H1 (cell line): ENCODE data around the gene GSG1L2. TPM values are rescaled to one million over a fixed set of nuclear protein-coding genes. Genes with fewer than 3 reads are reported as not detected.

Experiments used
- SP4 ChIP-seq: IDR thresholded peaks from 2 replicates; pipeline ENCODE4 v1.6.1; 2012; ENCODE audit warnings: low read length, inconsistent platforms
- polyA plus RNA-seq, 7 experiments: library from polyadenylated mRNA; depleted of rRNA in 3 of 7; stranded (reverse) in 5 of 7; unstranded in 2 of 7; fragments of >200 nt in 5 of 7; fragments of 200-250 nt in 2 of 7; gene quantifications; 1 replicate in 5 of 7; 2 replicates in 1 of 7; 4 replicates in 1 of 7; pipeline versions ENCODE4 v1.2.1 to v1.2.3, GENCODE V29; 2011 to 2013; ENCODE audit warnings: missing spikeins in 2 of 7, mixed read lengths in 2 of 7
- total RNA-seq: library from RNA; stranded (reverse); fragmentation: NEBNext Ultra II Directional; extraction: Animal tissue kit (Norgen Biotek cat#: 25700); gene quantifications from 2 replicates; pipeline ENCODE4 v1.2.1, GENCODE V29; 2021
- TF ChIP-seq, protein P1 (sequence below): fragments of 300-600 bp; sonication (generic); IDR thresholded peaks from 2 replicates; pipeline ENCODE4 v1.7.1; 2012; ENCODE audit warnings: low read length, moderate library complexity, mild to moderate bottlenecking, inconsistent platforms; ENCODE audit not compliant: insufficient replicate concordance

The GSG1L2 gene
- total and polyA plus RNA-seq, 2 of the 8 experiments (the other 6 are each of a cell fraction or from before 2014, with no cell fraction given): not detected

DNA sequence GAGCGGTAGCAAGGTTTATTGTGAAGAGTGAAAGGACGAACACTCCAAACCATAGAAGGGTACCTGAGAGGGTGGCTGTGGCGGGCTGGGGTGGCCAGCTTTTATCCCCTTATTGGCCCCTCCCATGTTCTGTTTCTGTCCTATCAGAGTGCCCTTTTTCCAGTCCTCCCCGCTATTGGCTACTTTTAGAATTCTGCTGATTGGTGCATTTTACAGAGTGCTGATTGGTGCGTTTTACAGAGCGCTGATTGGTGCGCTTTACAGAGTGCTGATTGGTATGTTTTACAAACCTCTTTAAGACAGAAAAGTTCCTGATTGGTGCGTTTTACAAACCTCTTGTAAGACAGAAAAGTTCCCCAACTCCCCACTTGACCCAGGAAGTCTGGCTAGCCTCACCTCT lies 12.5 kb downstream of the GSG1L2 start (continued):
- TF ChIP-seq, protein P1, sequence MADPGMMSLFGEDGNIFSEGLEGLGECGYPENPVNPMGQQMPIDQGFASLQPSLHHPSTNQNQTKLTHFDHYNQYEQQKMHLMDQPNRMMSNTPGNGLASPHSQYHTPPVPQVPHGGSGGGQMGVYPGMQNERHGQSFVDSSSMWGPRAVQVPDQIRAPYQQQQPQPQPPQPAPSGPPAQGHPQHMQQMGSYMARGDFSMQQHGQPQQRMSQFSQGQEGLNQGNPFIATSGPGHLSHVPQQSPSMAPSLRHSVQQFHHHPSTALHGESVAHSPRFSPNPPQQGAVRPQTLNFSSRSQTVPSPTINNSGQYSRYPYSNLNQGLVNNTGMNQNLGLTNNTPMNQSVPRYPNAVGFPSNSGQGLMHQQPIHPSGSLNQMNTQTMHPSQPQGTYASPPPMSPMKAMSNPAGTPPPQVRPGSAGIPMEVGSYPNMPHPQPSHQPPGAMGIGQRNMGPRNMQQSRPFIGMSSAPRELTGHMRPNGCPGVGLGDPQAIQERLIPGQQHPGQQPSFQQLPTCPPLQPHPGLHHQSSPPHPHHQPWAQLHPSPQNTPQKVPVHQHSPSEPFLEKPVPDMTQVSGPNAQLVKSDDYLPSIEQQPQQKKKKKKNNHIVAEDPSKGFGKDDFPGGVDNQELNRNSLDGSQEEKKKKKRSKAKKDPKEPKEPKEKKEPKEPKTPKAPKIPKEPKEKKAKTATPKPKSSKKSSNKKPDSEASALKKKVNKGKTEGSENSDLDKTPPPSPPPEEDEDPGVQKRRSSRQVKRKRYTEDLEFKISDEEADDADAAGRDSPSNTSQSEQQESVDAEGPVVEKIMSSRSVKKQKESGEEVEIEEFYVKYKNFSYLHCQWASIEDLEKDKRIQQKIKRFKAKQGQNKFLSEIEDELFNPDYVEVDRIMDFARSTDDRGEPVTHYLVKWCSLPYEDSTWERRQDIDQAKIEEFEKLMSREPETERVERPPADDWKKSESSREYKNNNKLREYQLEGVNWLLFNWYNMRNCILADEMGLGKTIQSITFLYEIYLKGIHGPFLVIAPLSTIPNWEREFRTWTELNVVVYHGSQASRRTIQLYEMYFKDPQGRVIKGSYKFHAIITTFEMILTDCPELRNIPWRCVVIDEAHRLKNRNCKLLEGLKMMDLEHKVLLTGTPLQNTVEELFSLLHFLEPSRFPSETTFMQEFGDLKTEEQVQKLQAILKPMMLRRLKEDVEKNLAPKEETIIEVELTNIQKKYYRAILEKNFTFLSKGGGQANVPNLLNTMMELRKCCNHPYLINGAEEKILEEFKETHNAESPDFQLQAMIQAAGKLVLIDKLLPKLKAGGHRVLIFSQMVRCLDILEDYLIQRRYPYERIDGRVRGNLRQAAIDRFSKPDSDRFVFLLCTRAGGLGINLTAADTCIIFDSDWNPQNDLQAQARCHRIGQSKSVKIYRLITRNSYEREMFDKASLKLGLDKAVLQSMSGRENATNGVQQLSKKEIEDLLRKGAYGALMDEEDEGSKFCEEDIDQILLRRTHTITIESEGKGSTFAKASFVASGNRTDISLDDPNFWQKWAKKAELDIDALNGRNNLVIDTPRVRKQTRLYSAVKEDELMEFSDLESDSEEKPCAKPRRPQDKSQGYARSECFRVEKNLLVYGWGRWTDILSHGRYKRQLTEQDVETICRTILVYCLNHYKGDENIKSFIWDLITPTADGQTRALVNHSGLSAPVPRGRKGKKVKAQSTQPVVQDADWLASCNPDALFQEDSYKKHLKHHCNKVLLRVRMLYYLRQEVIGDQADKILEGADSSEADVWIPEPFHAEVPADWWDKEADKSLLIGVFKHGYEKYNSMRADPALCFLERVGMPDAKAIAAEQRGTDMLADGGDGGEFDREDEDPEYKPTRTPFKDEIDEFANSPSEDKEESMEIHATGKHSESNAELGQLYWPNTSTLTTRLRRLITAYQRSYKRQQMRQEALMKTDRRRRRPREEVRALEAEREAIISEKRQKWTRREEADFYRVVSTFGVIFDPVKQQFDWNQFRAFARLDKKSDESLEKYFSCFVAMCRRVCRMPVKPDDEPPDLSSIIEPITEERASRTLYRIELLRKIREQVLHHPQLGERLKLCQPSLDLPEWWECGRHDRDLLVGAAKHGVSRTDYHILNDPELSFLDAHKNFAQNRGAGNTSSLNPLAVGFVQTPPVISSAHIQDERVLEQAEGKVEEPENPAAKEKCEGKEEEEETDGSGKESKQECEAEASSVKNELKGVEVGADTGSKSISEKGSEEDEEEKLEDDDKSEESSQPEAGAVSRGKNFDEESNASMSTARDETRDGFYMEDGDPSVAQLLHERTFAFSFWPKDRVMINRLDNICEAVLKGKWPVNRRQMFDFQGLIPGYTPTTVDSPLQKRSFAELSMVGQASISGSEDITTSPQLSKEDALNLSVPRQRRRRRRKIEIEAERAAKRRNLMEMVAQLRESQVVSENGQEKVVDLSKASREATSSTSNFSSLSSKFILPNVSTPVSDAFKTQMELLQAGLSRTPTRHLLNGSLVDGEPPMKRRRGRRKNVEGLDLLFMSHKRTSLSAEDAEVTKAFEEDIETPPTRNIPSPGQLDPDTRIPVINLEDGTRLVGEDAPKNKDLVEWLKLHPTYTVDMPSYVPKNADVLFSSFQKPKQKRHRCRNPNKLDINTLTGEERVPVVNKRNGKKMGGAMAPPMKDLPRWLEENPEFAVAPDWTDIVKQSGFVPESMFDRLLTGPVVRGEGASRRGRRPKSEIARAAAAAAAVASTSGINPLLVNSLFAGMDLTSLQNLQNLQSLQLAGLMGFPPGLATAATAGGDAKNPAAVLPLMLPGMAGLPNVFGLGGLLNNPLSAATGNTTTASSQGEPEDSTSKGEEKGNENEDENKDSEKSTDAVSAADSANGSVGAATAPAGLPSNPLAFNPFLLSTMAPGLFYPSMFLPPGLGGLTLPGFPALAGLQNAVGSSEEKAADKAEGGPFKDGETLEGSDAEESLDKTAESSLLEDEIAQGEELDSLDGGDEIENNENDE: no peak
- TF ChIP-seq SP4: no peak
